MM.1S (cell line): ENCODE results near the gene CLSTN1.

ENCODE experiments used
- DNase-seq: peaks from one replicate; pipeline ENCODE4 v3.0.0-alpha.2; 2015
- H2AFZ ChIP-seq: fragments of 300-600 bp; sonication (generic); 2 replicates; pipeline ENCODE4 v1.6.0; 2016; ENCODE audit warnings: antibody characterized with exemption, low read length
- H3F3A ChIP-seq: fragments of 300-600 bp; sonication (generic); 2 replicates; pipeline ENCODE4 v1.6.1; 2016; ENCODE audit warnings: mild to moderate bottlenecking, antibody characterized with exemption, low read length, moderate library complexity, mixed read lengths; ENCODE audit not compliant: insufficient read depth
- H3K27ac ChIP-seq: fragments of 300-600 bp; sonication (generic); 2 replicates; pipeline ENCODE4 v1.5.1; 2016; ENCODE audit warnings: mild to moderate bottlenecking, low read length
- H3K27me3 ChIP-seq: fragments of 300-600 bp; sonication (generic); replicated peaks from 2 replicates; pipeline ENCODE4 v1.6.0; 2016; ENCODE audit warnings: low read length; ENCODE audit not compliant: insufficient read depth
- H3K36me3 ChIP-seq: fragments of 300-600 bp; sonication (generic); replicated peaks from 2 replicates; pipeline ENCODE4 v1.6.1; 2016; ENCODE audit warnings: mild to moderate bottlenecking, low read length, mixed read lengths; ENCODE audit not compliant: insufficient read depth
- H3K4me1 ChIP-seq: fragments of 300-600 bp; sonication (generic); 2 replicates; pipeline ENCODE4 v1.6.1; 2016; ENCODE audit warnings: low read length, mixed read lengths
- H3K4me2 ChIP-seq: fragments of 300-600 bp; sonication (generic); 2 replicates; pipeline ENCODE4 v1.6.0; 2016; ENCODE audit warnings: low read depth, low read length
- H3K4me3 ChIP-seq: fragments of 300-600 bp; sonication (generic); 2 replicates; pipeline ENCODE4 v1.5.1; 2016; ENCODE audit warnings: low read length, mixed read lengths
- H3K79me2 ChIP-seq: fragments of 300-600 bp; sonication (generic); 2 replicates; pipeline ENCODE4 v1.6.1; 2016; ENCODE audit warnings: mixed run types, low read length, mixed read lengths
- H3K9ac ChIP-seq: fragments of 300-600 bp; sonication (generic); 2 replicates; pipeline ENCODE4 v1.6.1; 2016; ENCODE audit warnings: low read length, mixed read lengths
- H3K9me2 ChIP-seq: fragments of 300-600 bp; sonication (generic); replicated peaks from 2 replicates; pipeline ENCODE4 v1.6.1; 2016; ENCODE audit warnings: mild to moderate bottlenecking, low read length, mixed read lengths; ENCODE audit not compliant: insufficient read depth
- H3K9me3 ChIP-seq: fragments of 300-600 bp; sonication (generic); replicated peaks from 2 replicates; pipeline ENCODE4 v1.6.1; 2016; ENCODE audit warnings: mild to moderate bottlenecking, low read length, mixed read lengths; ENCODE audit not compliant: insufficient read depth
- H4K20me1 ChIP-seq: fragments of 300-600 bp; sonication (generic); 2 replicates; pipeline ENCODE4 v1.6.1; 2016; ENCODE audit warnings: mild to moderate bottlenecking, low read length, moderate library complexity, mixed read lengths; ENCODE audit not compliant: insufficient read depth
- EZH2 ChIP-seq: fragments of 300-600 bp; sonication (generic); optimal IDR thresholded peaks from 2 replicates; pipeline ENCODE3; 2017; ENCODE audit warnings: low read depth, mild to moderate bottlenecking, antibody characterized with exemption, low read length, mixed read lengths
- EZH2phosphoT487 ChIP-seq: fragments of 300-600 bp; sonication (generic); IDR thresholded peaks from 2 replicates; pipeline ENCODE4 v1.6.1; 2018; ENCODE audit warnings: antibody characterized with exemption, low read length
- TF ChIP-seq, protein P1 (sequence below): fragments of 300-600 bp; sonication (generic); IDR thresholded peaks from 2 replicates; pipeline ENCODE4 v1.5.1; 2016; ENCODE audit warnings: antibody characterized with exemption, low read length, mixed read lengths

Gene CLSTN1

DNA sequence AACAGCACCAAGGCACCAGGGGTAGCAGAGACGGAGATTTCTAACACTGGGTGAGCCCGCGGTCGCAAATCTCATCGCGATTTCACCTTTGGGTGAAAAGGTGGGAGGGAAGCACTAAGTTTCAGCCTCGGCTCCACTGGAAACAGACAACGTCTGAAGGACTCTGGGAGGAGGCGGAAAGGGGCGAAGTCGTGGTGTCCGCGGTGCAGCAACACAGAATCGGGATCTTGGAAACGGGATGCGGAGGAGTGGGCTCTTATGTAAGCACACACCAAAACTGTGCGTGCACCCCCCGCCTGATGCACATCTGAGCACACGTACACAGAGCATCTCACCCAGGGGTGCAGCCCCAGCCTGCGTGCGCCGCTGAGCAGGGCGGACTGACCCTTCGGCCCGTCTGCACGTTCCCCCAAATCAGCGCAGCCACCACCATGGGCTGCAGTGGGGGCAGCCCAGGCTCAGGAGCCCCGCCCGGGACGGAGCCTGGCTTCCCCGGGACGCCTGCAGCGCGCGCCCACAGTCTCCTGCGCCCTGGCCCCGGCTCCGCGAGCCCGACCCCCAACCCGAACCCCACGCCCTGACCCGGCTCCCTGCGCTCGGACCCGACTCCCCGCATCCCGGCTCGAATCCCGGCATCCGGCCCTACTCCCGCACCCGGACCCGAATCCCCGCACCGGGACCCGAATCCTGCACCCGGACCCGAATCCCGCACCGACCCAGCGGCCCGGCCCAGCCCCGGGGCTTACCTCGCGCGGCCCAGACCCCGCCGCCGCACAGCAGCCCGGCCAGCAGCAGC lies 670 bp downstream of the CLSTN1 start:
- Histone ChIP-seq H4K20me1 (0 out of 2 replicates have a peak, but pooled peaks cover 4% of the 10 kb centered on the region), H3K36me3 (no peaks in the 10 kb centered on the region), H3K9me3 (no peaks in the 10 kb centered on the region), H3K9ac (peak overlapping the region; percentile 64), H3F3A (peaks cover 24% of the 10 kb centered on the region), H3K4me1 (peaks cover 30% of the 10 kb centered on the region), H3K4me3 (peak overlapping the region; percentile 94), H3K9me2 (no peaks in the 10 kb centered on the region), H3K4me2 (peak overlapping the region; percentile 75), H2AFZ (peak overlapping the region; percentile 5), H3K27ac (no peak overlapping the region), H3K27me3 (no peaks in the 10 kb centered on the region), H3K79me2 (peaks cover 51% of the 10 kb centered on the region)
- peak; percentile 41 for DNase-seq
- TF ChIP-seq EZH2 = no peak
- TF ChIP-seq, protein P1, sequence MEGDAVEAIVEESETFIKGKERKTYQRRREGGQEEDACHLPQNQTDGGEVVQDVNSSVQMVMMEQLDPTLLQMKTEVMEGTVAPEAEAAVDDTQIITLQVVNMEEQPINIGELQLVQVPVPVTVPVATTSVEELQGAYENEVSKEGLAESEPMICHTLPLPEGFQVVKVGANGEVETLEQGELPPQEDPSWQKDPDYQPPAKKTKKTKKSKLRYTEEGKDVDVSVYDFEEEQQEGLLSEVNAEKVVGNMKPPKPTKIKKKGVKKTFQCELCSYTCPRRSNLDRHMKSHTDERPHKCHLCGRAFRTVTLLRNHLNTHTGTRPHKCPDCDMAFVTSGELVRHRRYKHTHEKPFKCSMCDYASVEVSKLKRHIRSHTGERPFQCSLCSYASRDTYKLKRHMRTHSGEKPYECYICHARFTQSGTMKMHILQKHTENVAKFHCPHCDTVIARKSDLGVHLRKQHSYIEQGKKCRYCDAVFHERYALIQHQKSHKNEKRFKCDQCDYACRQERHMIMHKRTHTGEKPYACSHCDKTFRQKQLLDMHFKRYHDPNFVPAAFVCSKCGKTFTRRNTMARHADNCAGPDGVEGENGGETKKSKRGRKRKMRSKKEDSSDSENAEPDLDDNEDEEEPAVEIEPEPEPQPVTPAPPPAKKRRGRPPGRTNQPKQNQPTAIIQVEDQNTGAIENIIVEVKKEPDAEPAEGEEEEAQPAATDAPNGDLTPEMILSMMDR = no peak
- TF ChIP-seq EZH2phosphoT487 = no peak

GRCh38 chr1:9822490-9822889 lies 1.3 kb downstream of the CLSTN1 start:
- peaks cover 24% of the 10 kb centered on the region for H3F3A ChIP-seq
- no peaks in the 10 kb centered on the region for H3K9me2 ChIP-seq
- H3K4me2 ChIP-seq = peak overlapping the region; percentile 75
- peaks cover 30% of the 10 kb centered on the region for H3K4me1 ChIP-seq
- 0 out of 2 replicates have a peak, but pooled peaks cover 4% of the 10 kb centered on the region for H4K20me1 ChIP-seq
- peaks cover 57% of the 10 kb centered on the region for H3K79me2 ChIP-seq
- no peaks in the 10 kb centered on the region for H3K27me3 ChIP-seq
- peak overlapping the region; percentile 94 for H3K4me3 ChIP-seq
- H3K9ac ChIP-seq = peak overlapping the region; percentile 64; the same call in 1 of the 2 replicates
- peak; percentile 25 for DNase-seq
- H3K9me3 ChIP-seq = no peaks in the 10 kb centered on the region
- H3K36me3 ChIP-seq = no peaks in the 10 kb centered on the region
- no peak overlapping the region for H2AFZ ChIP-seq
- H3K27ac ChIP-seq = no peak overlapping the region
- no peak for TF ChIP-seq EZH2phosphoT487
- TF ChIP-seq EZH2 = no peak
- TF ChIP-seq, protein P1 = no peak

- Histone ChIP-seq H3F3A (peaks cover 24% of the 10 kb centered on the region), H3K4me2 (peak overlapping the region; percentile 75), H2AFZ (no peak overlapping the region), H4K20me1 (0 out of 2 replicates have a peak, but pooled peaks cover 4% of the 10 kb centered on the region), H3K9me2 (no peaks in the 10 kb centered on the region), H3K4me3 (peak overlapping the region; percentile 94), H3K27me3 (no peaks in the 10 kb centered on the region), H3K9me3 (no peaks in the 10 kb centered on the region), H3K36me3 (no peaks in the 10 kb centered on the region), H3K79me2 (peaks cover 63% of the 10 kb centered on the region), H3K9ac (no peak overlapping the region), H3K4me1 (peaks cover 30% of the 10 kb centered on the region), H3K27ac (no peak overlapping the region)
- DNase-seq = no peak
- no peak for TF ChIP-seq EZH2
These were observed 2.1 kb downstream of the CLSTN1 start for GRCh38 chr1:9821710-9822109.

DNA sequence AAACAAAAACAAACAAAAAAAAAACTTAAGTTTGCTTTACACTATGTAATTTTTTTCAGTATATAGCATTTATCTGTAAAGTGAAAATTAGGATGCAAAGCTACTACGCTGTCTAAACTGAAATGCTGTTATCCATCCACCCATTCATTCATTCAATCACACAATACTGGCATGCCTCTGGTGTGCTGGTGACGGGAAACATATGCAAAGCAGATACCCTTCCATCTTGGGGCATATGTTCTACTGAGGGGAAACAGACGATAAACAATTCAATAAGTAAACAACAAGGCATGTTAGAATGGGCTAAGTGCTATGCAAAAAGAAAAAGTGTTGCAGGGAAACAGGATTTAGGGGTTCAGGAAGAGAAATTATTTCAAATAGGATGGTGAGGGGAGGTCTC lies 3.2 kb downstream of the CLSTN1 start:
- TF ChIP-seq, protein P1 = no peak
- TF ChIP-seq EZH2phosphoT487 = no peak
- no peak for TF ChIP-seq EZH2
- no peak overlapping the region for H3K4me3 ChIP-seq
- 0 out of 2 replicates have a peak, but pooled peaks cover 4% of the 10 kb centered on the region for H4K20me1 ChIP-seq
- DNase-seq = no peak
- no peaks in the 10 kb centered on the region for H3K27me3 ChIP-seq
- H3K36me3 ChIP-seq = no peaks in the 10 kb centered on the region
- peaks cover 14% of the 10 kb centered on the region for H3F3A ChIP-seq
- no peaks in the 10 kb centered on the region for H3K9me3 ChIP-seq
- H3K79me2 ChIP-seq = peaks cover 71% of the 10 kb centered on the region
- H3K27ac ChIP-seq = no peak overlapping the region
- peaks cover 24% of the 10 kb centered on the region for H3K4me1 ChIP-seq
- H2AFZ ChIP-seq = no peak overlapping the region
- H3K9me2 ChIP-seq = no peaks in the 10 kb centered on the region
- no peak overlapping the region for H3K9ac ChIP-seq
- no peak overlapping the region for H3K4me2 ChIP-seq
